Measurements from ENCODE around the gene CPA2. TPM values are rescaled to one million over a fixed set of nuclear protein-coding genes. Genes with fewer than 3 reads are reported as not detected.

The CPA2 gene
- polyA plus RNA-seq, 1 experiment: 0.05 TPM

DNA sequence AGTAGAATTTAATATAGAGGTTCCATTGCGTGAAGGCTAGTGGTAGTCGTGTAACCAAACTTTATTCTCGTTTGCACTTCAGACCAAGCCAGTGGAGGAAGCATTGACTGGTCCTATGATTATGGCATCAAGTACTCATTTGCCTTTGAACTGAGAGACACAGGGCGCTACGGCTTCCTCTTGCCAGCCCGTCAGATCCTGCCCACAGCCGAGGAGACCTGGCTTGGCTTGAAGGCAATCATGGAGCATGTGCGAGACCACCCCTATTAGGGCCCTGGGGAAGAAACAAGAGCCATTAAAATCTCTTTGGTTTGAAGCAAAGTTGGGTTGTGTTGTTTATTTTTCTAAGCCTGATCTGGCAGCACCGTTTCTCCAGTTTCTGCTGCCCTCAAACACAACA, 22.8 kb downstream of the CPA2 start:
- peaks cover 6% of the 10 kb centered on the region for H3K9me3 ChIP-seq (ENCODE audit: control insufficient read depth, insufficient read depth, low read length)
- H3K4me3 ChIP-seq (ENCODE audit: low read depth, low read length): no peak overlapping the region
- ChIA-PET CTCF (no interaction called here), POLR2A (no interaction called here)
- no peak overlapping the region for H3K27ac ChIP-seq (ENCODE audit: low read depth, low read length)
- H3K27me3 ChIP-seq (ENCODE audit: control insufficient read depth, insufficient read depth, low read length): no peaks in the 10 kb centered on the region
- TF ChIP-seq, protein P1, sequence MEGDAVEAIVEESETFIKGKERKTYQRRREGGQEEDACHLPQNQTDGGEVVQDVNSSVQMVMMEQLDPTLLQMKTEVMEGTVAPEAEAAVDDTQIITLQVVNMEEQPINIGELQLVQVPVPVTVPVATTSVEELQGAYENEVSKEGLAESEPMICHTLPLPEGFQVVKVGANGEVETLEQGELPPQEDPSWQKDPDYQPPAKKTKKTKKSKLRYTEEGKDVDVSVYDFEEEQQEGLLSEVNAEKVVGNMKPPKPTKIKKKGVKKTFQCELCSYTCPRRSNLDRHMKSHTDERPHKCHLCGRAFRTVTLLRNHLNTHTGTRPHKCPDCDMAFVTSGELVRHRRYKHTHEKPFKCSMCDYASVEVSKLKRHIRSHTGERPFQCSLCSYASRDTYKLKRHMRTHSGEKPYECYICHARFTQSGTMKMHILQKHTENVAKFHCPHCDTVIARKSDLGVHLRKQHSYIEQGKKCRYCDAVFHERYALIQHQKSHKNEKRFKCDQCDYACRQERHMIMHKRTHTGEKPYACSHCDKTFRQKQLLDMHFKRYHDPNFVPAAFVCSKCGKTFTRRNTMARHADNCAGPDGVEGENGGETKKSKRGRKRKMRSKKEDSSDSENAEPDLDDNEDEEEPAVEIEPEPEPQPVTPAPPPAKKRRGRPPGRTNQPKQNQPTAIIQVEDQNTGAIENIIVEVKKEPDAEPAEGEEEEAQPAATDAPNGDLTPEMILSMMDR (IDR thresholded peaks at IDR 0.05; ENCODE audit: low read depth, low read length): no peak
- DNase-seq (ENCODE audit: low read depth, low spot score): no peak

DNA sequence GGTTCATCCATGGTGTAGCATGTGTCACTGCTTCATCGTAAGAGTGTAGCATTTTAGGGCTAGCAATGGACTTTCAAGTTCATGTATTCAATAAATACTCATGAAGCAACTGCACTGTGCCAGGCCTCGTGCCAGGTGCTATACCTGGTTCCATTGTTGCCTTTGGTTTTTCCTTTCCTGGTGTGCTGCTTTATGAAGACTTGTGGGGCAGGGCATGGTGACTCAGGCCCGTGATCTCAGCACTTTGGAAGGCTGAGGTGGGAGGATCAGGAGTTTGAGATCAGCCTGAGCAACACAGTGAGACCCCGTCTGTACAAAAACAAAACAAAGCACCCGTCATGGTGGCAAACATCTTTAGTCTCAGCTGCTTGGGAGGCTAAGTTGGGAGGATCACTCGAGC, 24.1 kb downstream of the CPA2 start:
- DNase-seq (ENCODE audit: low read depth, low spot score): peak; percentile 27
- TF ChIP-seq, protein P1 (IDR thresholded peaks at IDR 0.05; ENCODE audit: low read depth, low read length): no peak
- CTCF ChIA-PET: no interaction called here

DNA sequence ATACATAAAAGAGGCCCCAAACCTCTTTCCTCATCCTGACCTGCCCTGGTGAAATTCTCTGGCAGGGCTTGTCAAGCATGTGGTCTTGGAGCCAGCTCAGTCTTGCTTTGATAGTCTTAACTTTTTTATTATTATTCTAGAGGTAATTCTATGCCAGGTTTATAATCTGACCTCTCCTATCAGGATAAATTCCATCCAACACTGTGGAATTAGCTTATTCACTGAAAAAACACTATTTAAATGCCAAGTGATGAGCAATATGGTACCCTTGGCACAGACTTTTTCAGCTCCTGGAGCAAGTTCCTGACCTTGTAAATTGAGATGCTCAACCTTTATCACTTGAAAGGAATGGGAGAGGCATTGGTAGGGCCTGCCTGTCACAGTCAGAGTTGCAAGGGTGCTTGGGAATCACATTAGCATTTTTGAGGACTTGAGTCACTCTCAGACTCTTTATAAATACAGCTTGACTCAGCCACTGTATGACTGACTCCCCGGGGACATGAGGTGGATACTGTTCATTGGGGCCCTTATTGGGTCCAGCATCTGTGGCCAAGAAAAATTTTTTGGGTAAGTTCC, 26.1 kb downstream of the CPA2 start, which contains the start of gene CPA4:
Gene CPA4, plus strand, starts transcription at position 480 of the 576 bp plus-strand sequence. Its CDS starts 20 bp downstream, at position 500.
- CTCF ChIA-PET: interaction anchor here (2.2 kb wide), 1 partner anchor 15 kb away, joined by 6 read pairs; no protein-coding TSS in a partner anchor

More for the DNA sequence above, 24.1 kb downstream of the CPA2 start:
- Histone ChIP-seq H3K4me3 (ENCODE audit: low read depth, low read length) (no peak overlapping the region), H3K9me3 (ENCODE audit: control insufficient read depth, insufficient read depth, low read length) (peaks cover 12% of the 10 kb centered on the region), H3K27me3 (ENCODE audit: control insufficient read depth, insufficient read depth, low read length) (no peaks in the 10 kb centered on the region), H3K27ac (ENCODE audit: low read depth, low read length) (peak overlapping the region; percentile 39)
- POLR2A ChIA-PET: interaction anchor here (0.7 kb wide), 1 partner anchor 142 kb away, joined by 3 read pairs; no protein-coding TSS in a partner anchor

DNA sequence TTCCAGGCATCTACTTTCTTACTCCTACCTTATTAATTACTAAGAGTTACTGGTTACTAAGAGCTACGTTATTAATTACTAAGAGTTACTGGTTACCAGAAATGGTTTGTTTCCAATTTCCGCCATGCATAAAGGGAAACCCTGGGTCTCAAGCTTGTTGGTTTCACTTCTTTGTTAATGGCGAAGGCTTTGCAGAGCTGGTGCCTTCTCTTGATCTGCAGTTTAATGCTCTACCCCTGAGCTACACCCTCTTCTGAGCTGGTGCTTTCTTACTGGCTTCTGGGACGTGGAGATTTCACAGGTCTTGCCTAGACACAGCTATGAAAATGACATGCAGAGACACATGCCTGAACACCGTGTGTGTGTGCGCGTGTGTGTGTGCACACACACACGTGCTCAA, 26.9 kb downstream of the CPA2 start:
- H3K9me3 ChIP-seq (ENCODE audit: control insufficient read depth, insufficient read depth, low read length): peaks cover 12% of the 10 kb centered on the region
- ChIA-PET CTCF (interaction anchor here (2.2 kb wide), 1 partner anchor 16 kb away, joined by 6 read pairs; no protein-coding TSS in a partner anchor), POLR2A (interaction anchor here (0.7 to 1.8 kb wide), 4 partner anchors 17 to 63 kb away, joined by 3 to 8 read pairs (median 4); no protein-coding TSS in a partner anchor)
- peak overlapping the region; percentile 75 for H3K27ac ChIP-seq (ENCODE audit: low read depth, low read length)
- peak overlapping the region; percentile 3; the same call in 1 of the 2 replicates for H3K4me3 ChIP-seq (ENCODE audit: low read depth, low read length)
- no peak for DNase-seq (ENCODE audit: low read depth, low spot score)
- TF ChIP-seq, protein P1 (IDR thresholded peaks at IDR 0.05; ENCODE audit: low read depth, low read length): no peak
- H3K27me3 ChIP-seq (ENCODE audit: control insufficient read depth, insufficient read depth, low read length): no peaks in the 10 kb centered on the region

More for the DNA sequence above, 26.1 kb downstream of the CPA2 start, which contains the start of gene CPA4:
- Histone ChIP-seq H3K27me3 (ENCODE audit: control insufficient read depth, insufficient read depth, low read length) (no peaks in the 10 kb centered on the region), H3K9me3 (ENCODE audit: control insufficient read depth, insufficient read depth, low read length) (peaks cover 12% of the 10 kb centered on the region), H3K4me3 (ENCODE audit: low read depth, low read length) (peak within 1 kb of the TSS; percentile 17; the same call in 1 of the 2 replicates), H3K27ac (ENCODE audit: low read depth, low read length) (peak within 1 kb of the TSS; percentile 75)
- POLR2A ChIA-PET: interaction anchor here (0.6 to 1.8 kb wide), 5 partner anchors 16 to 115 kb away, joined by 3 to 8 read pairs (median 4); no protein-coding TSS in a partner anchor
- TF ChIP-seq, protein P1 (IDR thresholded peaks at IDR 0.05; ENCODE audit: low read depth, low read length): no peak
- DNase-seq (ENCODE audit: low read depth, low spot score): peak; percentile 89

DNA sequence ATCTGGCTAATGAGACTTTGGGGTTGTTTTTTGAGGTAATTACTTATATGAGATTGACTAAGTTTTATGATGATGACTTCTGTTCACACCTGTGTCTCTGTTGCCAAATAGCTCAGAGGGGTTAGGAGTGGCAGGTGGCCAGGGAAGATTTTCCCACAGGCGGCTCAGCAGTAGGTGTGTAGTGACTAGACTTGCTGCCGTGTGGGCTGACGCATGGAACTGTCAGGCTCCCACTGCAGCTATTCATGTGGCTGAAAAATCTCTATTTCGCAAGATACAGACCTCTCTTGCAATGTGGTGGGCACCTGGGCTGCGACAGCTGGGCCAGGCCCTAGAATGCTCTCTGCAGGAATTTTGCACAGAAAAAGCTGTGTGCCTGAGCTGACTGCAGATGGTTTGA, 27.7 kb downstream of the CPA2 start:
- Histone ChIP-seq H3K27me3 (ENCODE audit: control insufficient read depth, insufficient read depth, low read length) (no peaks in the 10 kb centered on the region), H3K9me3 (ENCODE audit: control insufficient read depth, insufficient read depth, low read length) (peaks cover 12% of the 10 kb centered on the region), H3K4me3 (ENCODE audit: low read depth, low read length) (no peak overlapping the region), H3K27ac (ENCODE audit: low read depth, low read length) (no peak overlapping the region)
- TF ChIP-seq, protein P1 (IDR thresholded peaks at IDR 0.05; ENCODE audit: low read depth, low read length): no peak
- ChIA-PET CTCF (interaction anchor here (2.2 kb wide), 1 partner anchor 16 kb away, joined by 6 read pairs; no protein-coding TSS in a partner anchor), POLR2A (no interaction called here)
- DNase-seq (ENCODE audit: low read depth, low spot score): peak; percentile 32
